CD4-positive, alpha-beta T cell (primary cell): Measurements from ENCODE around the gene RNU6-7. TPM values are rescaled to one million over a fixed set of nuclear protein-coding genes. Genes with fewer than 3 reads are reported as not detected.

ENCODE experiments used
- ATAC-seq: fragments of 200-7000 bp; cut with Tn5 transposase; one replicate; pipeline ENCODE4 v1.10.0; 2022; ENCODE audit warnings: mild to moderate bottlenecking; ENCODE audit not compliant: poor library complexity
- CTCF ChIA-PET: fragments of 350-600 bp; sonication (Branson Sonifier 250); formaldehyde crosslinking; loops from one replicate; lab custom pipeline; 2021; ENCODE audit warnings: antibody characterized with exemption, inconsistent platforms; lab: Charles Lee
- POLR2A ChIA-PET: fragments of 350-600 bp; sonication (Branson Sonifier 250); formaldehyde crosslinking; loops from one replicate; lab custom pipeline; 2021; ENCODE audit warnings: antibody characterized with exemption, inconsistent platforms; lab: Charles Lee
- DNase-seq, 14 experiments: peaks; one replicate each; pipeline ENCODE4 v3.0.0-alpha.2; 2013 to 2020; ENCODE audit warnings: mixed read lengths in 2 of 14
- H3K27ac ChIP-seq, 2 donors: one replicate each; pipeline versions ENCODE4 v1.5.1 to v1.7.0; 2013; ENCODE audit warnings: low read length in 2 of 2, low read depth in 1 of 2, mild to moderate bottlenecking in 1 of 2
- H3K27me3 ChIP-seq, 2 experiments: 1 replicate in 1 of 2; 2 replicates in 1 of 2; pipeline versions ENCODE4 v1.6.1 to v1.7.0; 2013; ENCODE audit warnings: low read length in 2 of 2, control low read depth in 1 of 2, mild to moderate bottlenecking in 1 of 2, moderate library complexity in 1 of 2; ENCODE audit not compliant: insufficient read depth in 2 of 2, control insufficient read depth in 1 of 2
- H3K36me3 ChIP-seq: one replicate; pipeline ENCODE4 v1.6.1; 2013; ENCODE audit warnings: low read length, control low read depth; ENCODE audit not compliant: insufficient read depth
- H3K4me1 ChIP-seq: one replicate; pipeline ENCODE4 v1.6.1; 2013; ENCODE audit warnings: low read length, control low read depth; ENCODE audit not compliant: insufficient read depth
- H3K4me3 ChIP-seq: one replicate; pipeline ENCODE4 v1.5.1; 2013; ENCODE audit warnings: mild to moderate bottlenecking, low read length, moderate library complexity
- H3K9me3 ChIP-seq, 2 experiments: 1 replicate in 1 of 2; 2 replicates in 1 of 2; pipeline versions ENCODE4 v1.6.1 to v1.7.0; 2013; ENCODE audit warnings: low read length in 2 of 2, mild to moderate bottlenecking in 2 of 2, control low read depth in 1 of 2, moderate library complexity in 1 of 2; ENCODE audit not compliant: control insufficient read depth in 1 of 2, insufficient read depth in 1 of 2
- H3K27ac Mint-ChIP-seq: one replicate; pipeline ENCODE4 v1.8.0; 2020; ENCODE audit warnings: mixed read lengths
- H3K27me3 Mint-ChIP-seq: one replicate; pipeline ENCODE4 v1.8.0; 2021; ENCODE audit warnings: mixed read lengths
- H3K36me3 Mint-ChIP-seq: one replicate; pipeline ENCODE4 v1.8.0; 2021; ENCODE audit warnings: low read depth, mixed read lengths
- H3K4me1 Mint-ChIP-seq: one replicate; pipeline ENCODE4 v1.8.0; 2021; ENCODE audit warnings: low read depth, mixed read lengths
- H3K4me3 Mint-ChIP-seq: one replicate; pipeline ENCODE4 v1.8.0; 2020; ENCODE audit warnings: mild to moderate bottlenecking, mixed read lengths
- H3K9me3 Mint-ChIP-seq: one replicate; pipeline ENCODE4 v1.8.0; 2020; ENCODE audit warnings: mixed read lengths
- CTCF ChIP-seq: fragments of 200-600 bp; IDR thresholded peaks from one replicate; pipeline ENCODE4 v1.8.0; 2022; ENCODE audit warnings: antibody characterized with exemption, mild to moderate bottlenecking
- intact Hi-C, 2 experiments: fragments of 100-400 bp; cut with DNase I in 1 of 2; cut with micrococcal nuclease in 1 of 2; formaldehyde crosslinking; loops; one replicate each; pipeline versions ENCODE4 v1.15.1 to v1.9.0; 2023 to 2025; cut with DNase I, micrococcal nuclease
- total RNA-seq, 174 experiments: library from RNA in 2 of 174; stranded (reverse) in 2 of 174; gene quantifications; one replicate each; pipeline ENCODE4 v1.2.3 and lab custom pipeline; 2021 to 2026

RNU6-7 gene
- total RNA-seq, 2 experiments from 2014 or later = not detected

- CTCF ChIA-PET = no interaction called here
- H3K4me1 ChIP-seq = no peaks in the 10 kb centered on the region
- POLR2A ChIA-PET = no interaction called here
- TF ChIP-seq CTCF = no peak
- DNase-seq (no peak), ATAC-seq (no peak)
- Mint-ChIP-seq H3K27me3 (no peaks in the 10 kb centered on the region), H3K9me3 (no peaks in the 10 kb centered on the region), H3K4me1 (no peaks in the 10 kb centered on the region), H3K27ac (no peak overlapping the region), H3K4me3 (no peak overlapping the region), H3K36me3 (no peaks in the 10 kb centered on the region)
- H3K36me3 ChIP-seq = no peaks in the 10 kb centered on the region
- no peak overlapping the region for H3K4me3 ChIP-seq
- no peaks in the 10 kb centered on the region for H3K9me3 ChIP-seq
- intact Hi-C loops = no loop called here
- no peaks in the 10 kb centered on the region for H3K27me3 ChIP-seq
- H3K27ac ChIP-seq = no peak overlapping the region
Observed at GRCh38 chr14:32226056-32226455, 24.2 kb downstream of the RNU6-7 start.

- Mint-ChIP-seq H3K4me3 (no peak overlapping the region), H3K9me3 (no peaks in the 10 kb centered on the region), H3K27ac (no peak overlapping the region), H3K4me1 (peaks cover 12% of the 10 kb centered on the region), H3K27me3 (no peaks in the 10 kb centered on the region), H3K36me3 (no peaks in the 10 kb centered on the region)
- CTCF ChIA-PET = no interaction called here
- peaks cover 4% of the 10 kb centered on the region for H3K4me1 ChIP-seq
- no peak overlapping the region for H3K27ac ChIP-seq
- POLR2A ChIA-PET = no interaction called here
- DNase-seq (no peak), ATAC-seq (no peak)
- intact Hi-C loops = no loop called here
- H3K27me3 ChIP-seq = no peaks in the 10 kb centered on the region
- no peaks in the 10 kb centered on the region for H3K9me3 ChIP-seq
- H3K36me3 ChIP-seq = no peaks in the 10 kb centered on the region
- no peak overlapping the region for H3K4me3 ChIP-seq
- no peak for TF ChIP-seq CTCF
Observed at GRCh38 chr14:32230181-32230580, 28.3 kb downstream of the RNU6-7 start.

GRCh38 chr14:32230695-32231280 is 28.9 kb downstream of the RNU6-7 start:
- Mint-ChIP-seq H3K36me3 (no peaks in the 10 kb centered on the region), H3K27me3 (no peaks in the 10 kb centered on the region), H3K9me3 (no peaks in the 10 kb centered on the region), H3K4me1 (peaks cover 12% of the 10 kb centered on the region), H3K27ac (no peak overlapping the region), H3K4me3 (no peak overlapping the region)
- Histone ChIP-seq H3K9me3 (no peaks in the 10 kb centered on the region), H3K4me3 (no peak overlapping the region), H3K27me3 (no peaks in the 10 kb centered on the region), H3K27ac (no peak overlapping the region), H3K36me3 (no peaks in the 10 kb centered on the region), H3K4me1 (peaks cover 4% of the 10 kb centered on the region)
- ATAC-seq = no peak
- CTCF ChIA-PET = no interaction called here
- TF ChIP-seq CTCF = no peak
- intact Hi-C loops = no loop called here
- POLR2A ChIA-PET = no interaction called here
- no peak for DNase-seq
